ENCODE data around the gene SFN. TPM values are rescaled to one million over a fixed set of nuclear protein-coding genes. Genes with fewer than 3 reads are reported as not detected.
"Not testable (repeated sequence)": the region's sequence is repeated elsewhere in the genome, so short reads cannot be mapped to it uniquely, and the experiment has no call there.

The SFN gene
- total and polyA plus RNA-seq, 3 experiments from 2014 or later = 0.37 TPM; not detected in 2

DNA sequence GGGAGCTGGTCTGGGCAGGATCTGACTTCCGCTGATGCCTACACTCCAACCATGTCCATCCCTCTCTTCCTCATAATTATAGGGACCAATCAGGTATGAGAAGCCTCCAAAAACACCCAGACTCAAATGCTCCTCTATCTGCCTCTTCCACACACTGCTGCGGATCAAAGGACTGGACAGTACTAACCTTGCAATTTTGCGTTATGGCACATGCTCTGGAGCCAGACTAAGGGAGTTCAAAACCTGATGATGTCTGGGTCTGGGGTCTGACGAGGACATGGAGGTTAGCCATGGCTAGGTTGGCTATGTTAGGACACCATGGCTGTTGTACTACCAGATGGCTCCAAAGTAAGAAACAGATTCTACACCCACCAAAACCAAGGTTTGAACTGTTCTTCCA is 16.8 kb downstream of the SFN start:
- Histone ChIP-seq H3K36me3 (ENCODE audit: insufficient read depth, low read length) (peaks cover 39% of the 10 kb centered on the region), H3K9me3 (ENCODE audit: low read length) (no peaks in the 10 kb centered on the region), H3K27me3 (ENCODE audit: insufficient read depth, low read length, poor library complexity, severe bottlenecking) (no peaks in the 10 kb centered on the region), H3K4me3 (ENCODE audit: low read length) (no peak overlapping the region), H3K27ac (ENCODE audit: low read depth, low read length) (no peak overlapping the region), H3K4me1 (ENCODE audit: insufficient read depth, low read length) (no peaks in the 10 kb centered on the region)
- CTCF ChIA-PET = interaction anchor here (0.6 to 3.7 kb wide), 6 partner anchors 9 to 278 kb away, joined by 3 to 17 read pairs (median 8); no protein-coding TSS in a partner anchor
- H3K36me3 Mint-ChIP-seq = peaks cover 4 to 80% (median 22%) of the 10 kb centered on the region in 3 donors
- H3K4me3 Mint-ChIP-seq = no peak overlapping the region
- POLR2A ChIA-PET = no interaction called here
- DNase-seq = no peak
- H3K4me1 Mint-ChIP-seq = peaks cover 0 to 9% (median 9%) of the 10 kb centered on the region in 3 donors
- peaks cover 0 to 2% of the 10 kb centered on the region in 2 donors for H3K27me3 Mint-ChIP-seq
- H3K9me3 Mint-ChIP-seq = no peaks in the 10 kb centered on the region
- peak overlapping the region in 2 of 8 donors; percentile 5 to 11 for H3K27ac Mint-ChIP-seq

DNA sequence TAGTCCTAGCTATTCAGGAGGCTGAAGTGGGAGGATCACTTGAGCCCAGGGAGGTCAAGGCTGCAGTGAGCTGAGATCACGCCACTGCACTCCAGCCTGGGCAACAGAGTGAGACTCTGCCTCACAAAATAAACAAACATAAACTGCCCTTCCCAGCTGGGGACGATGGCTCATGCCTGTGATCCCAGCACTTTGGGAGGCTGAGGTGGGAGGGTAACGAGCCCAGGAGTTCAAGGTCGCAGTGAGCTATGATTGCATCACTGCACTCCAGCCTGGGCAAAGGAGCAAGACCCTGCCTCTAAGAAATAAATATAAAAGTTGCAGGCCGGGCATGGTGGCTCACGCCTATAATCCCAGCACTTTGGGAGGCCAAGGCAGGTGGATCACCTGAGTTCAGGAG is 18.7 kb downstream of the SFN start:
- H3K27me3 Mint-ChIP-seq; H3K4me3 ChIP-seq (ENCODE audit: low read length); DNase-seq; H3K4me1 ChIP-seq (ENCODE audit: insufficient read depth, low read length); H3K9me3 ChIP-seq (ENCODE audit: low read length); H3K27ac Mint-ChIP-seq; H3K4me3 Mint-ChIP-seq; H3K27me3 ChIP-seq (ENCODE audit: insufficient read depth, low read length, poor library complexity, severe bottlenecking); H3K27ac ChIP-seq (ENCODE audit: low read depth, low read length); H3K9me3 Mint-ChIP-seq: not testable (repeated sequence)
- Mint-ChIP-seq H3K4me1 (peaks cover 7 to 14% (median 13%) of the 10 kb centered on the region in 3 donors), H3K36me3 (peaks cover 11 to 84% (median 27%) of the 10 kb centered on the region in 3 donors)
- peaks cover 43% of the 10 kb centered on the region for H3K36me3 ChIP-seq (ENCODE audit: insufficient read depth, low read length)
- ChIA-PET CTCF (interaction anchor here (0.9 to 1.6 kb wide), 8 partner anchors 19 to 381 kb away, joined by 3 to 6 read pairs (median 3); partner anchors contain the start of gene GPATCH3), POLR2A (interaction anchor here (0.6 to 1.5 kb wide), 2 partner anchors 16 to 17 kb away, joined by 3 to 4 read pairs; no protein-coding TSS in a partner anchor)

DNA sequence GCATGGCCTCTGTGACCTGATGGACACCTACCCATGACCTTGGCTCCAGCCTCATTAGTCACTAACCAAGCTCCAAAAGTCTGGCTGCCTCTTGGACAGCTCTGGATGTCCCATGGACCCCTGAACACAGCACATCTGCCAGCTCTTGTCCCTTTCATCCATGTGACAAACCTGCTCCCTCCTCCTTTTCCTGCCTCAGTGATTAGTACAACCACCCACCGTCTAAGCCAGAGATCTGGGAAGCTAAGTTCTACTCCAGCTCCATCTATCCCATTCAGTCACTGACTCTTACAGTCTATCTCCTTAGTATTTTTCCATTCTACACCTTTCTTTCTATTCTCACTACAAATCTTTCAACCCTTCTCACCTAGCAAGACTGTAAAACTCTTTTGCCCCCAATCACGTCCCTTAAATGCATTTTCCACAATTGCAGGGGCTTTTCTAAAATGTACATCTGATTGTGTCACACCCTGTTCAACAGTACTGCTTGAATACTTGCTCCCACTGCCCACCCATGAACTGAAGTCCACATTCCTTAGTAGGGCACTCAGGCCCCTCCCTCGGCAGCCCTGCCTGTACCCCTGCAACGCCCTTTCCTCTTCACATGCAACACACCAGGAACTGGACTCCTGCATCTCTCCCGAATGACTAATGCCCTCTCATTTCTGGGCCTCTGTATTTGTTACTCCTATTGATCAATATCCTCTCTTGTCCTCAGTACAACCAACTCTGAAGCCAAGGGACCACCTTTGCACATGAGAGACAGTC is 19.9 kb downstream of the SFN start:
- CTCF ChIA-PET = interaction anchor here (1.4 to 1.6 kb wide), 2 partner anchors 20 to 281 kb away, joined by 3 read pairs; partner anchors contain the start of gene SFN
- Mint-ChIP-seq H3K4me1 (peaks cover 13 to 17% (median 17%) of the 10 kb centered on the region in 3 donors), H3K27ac (peak overlapping the region in 5 of 8 donors; percentile 0 to 59 (median 18)), H3K9me3 (no peaks in the 10 kb centered on the region), H3K27me3 (peaks cover 0 to 2% of the 10 kb centered on the region in 2 donors), H3K36me3 (peaks cover 11 to 81% (median 30%) of the 10 kb centered on the region in 3 donors), H3K4me3 (no peak overlapping the region)
- POLR2A ChIA-PET = interaction anchor here (0.7 to 1.5 kb wide), 2 partner anchors 17 to 199 kb away, joined by 4 to 5 read pairs; no protein-coding TSS in a partner anchor
- no peak overlapping the region for H3K27ac ChIP-seq (ENCODE audit: low read depth, low read length)
- H3K4me3 ChIP-seq (ENCODE audit: low read length) = no peak overlapping the region
- H3K4me1 ChIP-seq (ENCODE audit: insufficient read depth, low read length) = no peaks in the 10 kb centered on the region
- DNase-seq = no peak
- H3K27me3 ChIP-seq (ENCODE audit: insufficient read depth, low read length, poor library complexity, severe bottlenecking) = no peaks in the 10 kb centered on the region
- H3K36me3 ChIP-seq (ENCODE audit: insufficient read depth, low read length) = peaks cover 45% of the 10 kb centered on the region
- no peaks in the 10 kb centered on the region for H3K9me3 ChIP-seq (ENCODE audit: low read length)

DNA sequence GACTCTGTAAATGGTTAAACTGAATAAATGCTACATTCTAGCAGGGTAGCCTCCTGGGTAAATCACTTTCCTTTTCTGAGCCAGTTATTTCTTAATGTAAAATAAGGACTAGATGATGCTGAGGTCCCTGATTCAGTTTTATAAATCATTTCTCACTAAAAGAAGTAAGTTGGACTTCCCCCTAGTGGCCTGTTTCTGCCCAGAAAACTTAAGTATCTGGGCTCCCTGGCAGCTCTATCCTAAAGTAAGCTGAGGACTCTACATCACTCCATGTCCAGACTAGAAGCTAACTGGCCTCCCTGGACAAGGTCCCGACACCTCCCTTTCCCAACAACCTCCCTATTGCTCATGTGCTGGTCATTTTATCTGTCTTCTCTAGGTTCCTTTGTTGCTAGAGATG is 24.2 kb downstream of the SFN start:
- ChIA-PET CTCF (interaction anchor here (0.8 to 2.4 kb wide), 6 partner anchors 9 to 285 kb away, joined by 3 to 10 read pairs (median 5); no protein-coding TSS in a partner anchor), POLR2A (interaction anchor here (0.7 to 1.5 kb wide), 2 partner anchors 13 to 44 kb away, joined by 3 to 5 read pairs; partner anchors contain the start of gene GPATCH3)
- H3K4me1 Mint-ChIP-seq = peaks cover 40 to 44% (median 44%) of the 10 kb centered on the region in 3 donors
- peaks cover 0 to 2% of the 10 kb centered on the region in 2 donors for H3K27me3 Mint-ChIP-seq
- H3K4me3 Mint-ChIP-seq = peak overlapping the region in 6 of 7 donors; percentile 43 to 93 (median 58)
- H3K27ac Mint-ChIP-seq = peak overlapping the region; percentile 45 to 88 (median 78)
- Histone ChIP-seq H3K36me3 (ENCODE audit: insufficient read depth, low read length) (peaks cover 52% of the 10 kb centered on the region), H3K4me1 (ENCODE audit: insufficient read depth, low read length) (peaks cover 19% of the 10 kb centered on the region), H3K27ac (ENCODE audit: low read depth, low read length) (no peak overlapping the region), H3K4me3 (ENCODE audit: low read length) (no peak overlapping the region), H3K9me3 (ENCODE audit: low read length) (no peaks in the 10 kb centered on the region), H3K27me3 (ENCODE audit: insufficient read depth, low read length, poor library complexity, severe bottlenecking) (no peaks in the 10 kb centered on the region)
- H3K36me3 Mint-ChIP-seq = peaks cover 11 to 80% (median 26%) of the 10 kb centered on the region in 3 donors
- no peaks in the 10 kb centered on the region for H3K9me3 Mint-ChIP-seq
- peak in 1 of 5 donors; percentile 25 for DNase-seq

DNA sequence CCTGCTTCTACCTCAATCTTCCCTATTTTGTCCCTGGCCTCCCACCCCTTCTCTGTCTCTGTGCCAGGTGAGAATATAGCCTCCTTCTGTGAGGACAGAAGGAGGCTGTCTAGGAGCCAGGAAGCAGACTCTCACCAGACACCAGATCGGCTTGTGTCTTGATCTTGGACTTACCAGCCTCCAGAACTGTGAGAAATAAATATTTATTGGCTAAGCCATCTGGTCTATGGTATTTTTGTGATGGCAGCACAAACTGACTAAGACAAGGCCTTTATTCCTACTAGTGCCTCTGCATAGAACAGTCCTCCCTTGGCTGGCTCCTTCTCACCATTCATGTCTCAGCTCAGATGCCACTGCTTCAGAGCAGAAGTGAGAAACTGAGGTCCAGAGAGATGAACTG is 25.3 kb downstream of the SFN start:
- Mint-ChIP-seq H3K27ac (peak overlapping the region; percentile 77 to 99 (median 95)), H3K36me3 (peaks cover 11 to 80% (median 16%) of the 10 kb centered on the region in 3 donors), H3K4me3 (peak overlapping the region; percentile 51 to 96 (median 93)), H3K9me3 (no peaks in the 10 kb centered on the region), H3K27me3 (peaks cover 0 to under 1% of the 10 kb centered on the region in 2 donors), H3K4me1 (peaks cover 34 to 44% (median 36%) of the 10 kb centered on the region in 3 donors)
- POLR2A ChIA-PET = interaction anchor here (0.5 kb wide), 1 partner anchor 88 kb away, joined by 3 read pairs; no protein-coding TSS in a partner anchor
- H3K4me1 ChIP-seq (ENCODE audit: insufficient read depth, low read length) = peaks cover 19% of the 10 kb centered on the region
- H3K9me3 ChIP-seq (ENCODE audit: low read length) = no peaks in the 10 kb centered on the region
- no peak overlapping the region for H3K4me3 ChIP-seq (ENCODE audit: low read length)
- H3K36me3 ChIP-seq (ENCODE audit: insufficient read depth, low read length) = peaks cover 41% of the 10 kb centered on the region
- no peak overlapping the region for H3K27ac ChIP-seq (ENCODE audit: low read depth, low read length)
- no peak for DNase-seq
- CTCF ChIA-PET = interaction anchor here (0.9 to 2.4 kb wide), 2 partner anchors 9 to 22 kb away, joined by 3 to 10 read pairs; no protein-coding TSS in a partner anchor
- no peaks in the 10 kb centered on the region for H3K27me3 ChIP-seq (ENCODE audit: insufficient read depth, low read length, poor library complexity, severe bottlenecking)

DNA sequence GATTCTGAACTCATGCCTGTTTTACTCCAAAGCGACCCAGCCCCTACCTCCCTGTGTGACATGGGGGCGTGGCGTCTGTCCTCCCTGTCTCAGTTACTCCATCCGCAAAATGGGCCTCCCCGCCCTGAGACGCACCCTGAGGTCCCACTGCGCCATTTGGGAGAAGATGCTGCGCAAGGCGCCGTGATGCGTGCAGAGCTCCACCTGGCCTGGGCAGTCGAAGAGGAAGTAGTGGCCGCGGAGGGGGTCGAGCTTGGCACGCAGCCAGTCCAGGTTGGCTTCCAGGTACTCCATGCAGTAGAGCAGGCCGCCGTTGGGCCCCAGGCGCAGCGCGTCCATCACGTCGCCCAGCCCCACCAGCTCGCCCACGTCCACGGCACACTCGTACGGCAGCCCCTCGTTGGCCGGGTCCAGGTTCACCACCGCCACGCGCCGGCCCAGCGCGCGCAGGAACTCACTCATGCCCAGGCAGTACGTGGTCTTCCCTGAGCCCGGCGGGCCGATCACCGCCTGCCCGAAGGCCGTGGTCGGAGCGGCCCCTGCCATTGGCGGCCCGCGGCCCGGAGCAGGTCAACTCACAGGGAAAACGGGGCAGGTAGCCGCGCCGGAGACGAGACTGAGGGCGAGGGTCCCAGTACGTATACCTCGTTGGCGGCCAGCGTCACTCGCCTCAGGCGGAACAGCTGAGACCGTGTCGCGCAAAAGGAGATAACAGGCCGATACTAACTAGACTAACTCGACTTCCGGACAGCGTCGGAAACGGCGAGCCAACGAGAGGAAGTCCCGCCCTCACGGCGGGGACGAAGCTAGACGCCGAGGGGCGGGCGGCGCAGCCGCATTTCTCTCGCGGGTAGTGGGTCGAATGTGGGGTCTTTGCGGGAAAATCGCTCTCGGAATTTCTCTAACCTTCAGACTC is 26.9 kb downstream of the SFN start, which contains the start of gene GPN2:
GPN2 (minus strand) TSS at position 733 of the 916 bp plus-strand sequence; CDS start at position 546, 187 bp downstream.
- Histone ChIP-seq H3K4me1 (ENCODE audit: insufficient read depth, low read length) (peaks cover 19% of the 10 kb centered on the region), H3K27ac (ENCODE audit: low read depth, low read length) (peak within 1 kb of the TSS; percentile 91), H3K27me3 (ENCODE audit: insufficient read depth, low read length, poor library complexity, severe bottlenecking) (no peaks in the 10 kb centered on the region), H3K4me3 (ENCODE audit: low read length) (peak within 1 kb of the TSS; percentile 92), H3K36me3 (ENCODE audit: insufficient read depth, low read length) (peaks cover 30% of the 10 kb centered on the region), H3K9me3 (ENCODE audit: low read length) (no peaks in the 10 kb centered on the region)
- CTCF ChIA-PET = interaction anchor here (1.0 to 2.8 kb wide), 11 partner anchors 11 to 420 kb away, joined by 3 to 13 read pairs (median 5); partner anchors contain the start of genes GPATCH3 and NUDC
- DNase-seq = peak; percentile 64 to 85 (median 72)
- no peaks in the 10 kb centered on the region for H3K9me3 Mint-ChIP-seq
- H3K27me3 Mint-ChIP-seq = no peaks in the 10 kb centered on the region
- peak within 1 kb of the TSS; percentile 93 to 96 (median 94) for H3K4me3 Mint-ChIP-seq
- H3K27ac Mint-ChIP-seq = peak within 1 kb of the TSS; percentile 88 to 99 (median 96)
- H3K4me1 Mint-ChIP-seq = peaks cover 32 to 48% (median 35%) of the 10 kb centered on the region in 3 donors
- peaks cover 11 to 78% (median 16%) of the 10 kb centered on the region in 3 donors for H3K36me3 Mint-ChIP-seq
- POLR2A ChIA-PET = interaction anchor here (1.0 to 3.0 kb wide), 6 partner anchors 10 to 390 kb away, joined by 4 to 39 read pairs (median 6); partner anchors contain the start of genes GPATCH3 and NUDC

DNA sequence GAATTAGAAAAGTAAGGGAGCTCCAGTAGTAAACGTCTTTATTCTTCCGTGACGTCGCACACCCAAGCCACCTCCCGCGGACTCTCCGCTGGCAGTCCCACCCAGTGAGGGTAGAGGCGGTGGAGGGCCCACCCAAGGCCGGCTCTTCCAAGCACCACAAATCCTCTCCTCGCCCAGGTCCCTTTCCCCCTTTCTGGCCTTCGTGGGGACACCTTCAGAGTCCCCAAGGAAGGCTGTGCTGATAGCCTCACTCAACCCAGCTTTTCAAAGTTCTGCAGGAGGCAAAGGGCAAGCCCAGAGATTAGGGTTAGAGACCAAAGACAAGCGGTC is 27.5 kb downstream of the SFN start:
- Histone ChIP-seq H3K36me3 (ENCODE audit: insufficient read depth, low read length) (peaks cover 25% of the 10 kb centered on the region), H3K4me3 (ENCODE audit: low read length) (peak overlapping the region; percentile 92), H3K27ac (ENCODE audit: low read depth, low read length) (peak overlapping the region; percentile 91), H3K9me3 (ENCODE audit: low read length) (no peaks in the 10 kb centered on the region), H3K4me1 (ENCODE audit: insufficient read depth, low read length) (peaks cover 19% of the 10 kb centered on the region), H3K27me3 (ENCODE audit: insufficient read depth, low read length, poor library complexity, severe bottlenecking) (no peaks in the 10 kb centered on the region)
- H3K27ac Mint-ChIP-seq = peak overlapping the region; percentile 87 to 99 (median 96)
- H3K36me3 Mint-ChIP-seq = peaks cover 7 to 78% (median 11%) of the 10 kb centered on the region in 3 donors
- H3K9me3 Mint-ChIP-seq = no peaks in the 10 kb centered on the region
- ChIA-PET CTCF (interaction anchor here (1.0 to 2.8 kb wide), 10 partner anchors 10 to 420 kb away, joined by 3 to 13 read pairs (median 4); partner anchors contain the start of genes GPATCH3 and NUDC), POLR2A (interaction anchor here (1.0 to 3.0 kb wide), 6 partner anchors 10 to 390 kb away, joined by 4 to 39 read pairs (median 6); partner anchors contain the start of genes GPATCH3 and NUDC)
- H3K4me3 Mint-ChIP-seq = peak overlapping the region; percentile 93 to 96 (median 94)
- H3K4me1 Mint-ChIP-seq = peaks cover 28 to 45% (median 31%) of the 10 kb centered on the region in 3 donors
- no peak for DNase-seq
- H3K27me3 Mint-ChIP-seq = no peaks in the 10 kb centered on the region
